Measurements from ENCODE around the gene BRIP1. TPM values are rescaled to one million over a fixed set of nuclear protein-coding genes. Genes with fewer than 3 reads are reported as not detected.

The BRIP1 gene
- total RNA-seq, 1 experiment from 2014 or later = 20.2 TPM

GRCh38 chr17:61837175-61838051, 25.9 kb downstream of the BRIP1 start:
- H3K4me2 ChIP-seq (ENCODE audit: insufficient read depth, insufficient read length, low read length) = no peak overlapping the region
- H3K27ac Mint-ChIP-seq = no peak overlapping the region
- H3K23me2 ChIP-seq (ENCODE audit: insufficient read length, low read depth, low read length, poor library complexity, severe bottlenecking) = no peaks in the 10 kb centered on the region
- H2AK5ac ChIP-seq (ENCODE audit: insufficient read length, low read length) = no peak overlapping the region
- H3K9me3 Mint-ChIP-seq = no peaks in the 10 kb centered on the region
- H3K79me1 ChIP-seq (ENCODE audit: insufficient read depth, low read depth, low read length, poor library complexity, severe bottlenecking) = no peaks in the 10 kb centered on the region
- no peak overlapping the region for H2BK20ac ChIP-seq (ENCODE audit: low read depth, low read length, poor library complexity, severe bottlenecking)
- no CpG with 5 or more reads among the region's 4 CpGs for WGBS (ENCODE audit: extremely low coverage, insufficient read length, low lambda C conversion rate)
- H3K14ac ChIP-seq (ENCODE audit: insufficient read depth, low read length) = no peak overlapping the region
- no peak overlapping the region for H3K4me3 Mint-ChIP-seq
- no peak overlapping the region for H3T11ph ChIP-seq (ENCODE audit: low read length)
- no peak overlapping the region for H3K18ac ChIP-seq (ENCODE audit: insufficient read length, low read depth, low read length)
- H4K5ac ChIP-seq (ENCODE audit: insufficient read length, low read depth, low read length) = no peak overlapping the region
- H4K91ac ChIP-seq (ENCODE audit: insufficient read length, low read depth, low read length) = no peak overlapping the region
- H4K20me1 ChIP-seq (ENCODE audit: control insufficient read depth, insufficient read depth, insufficient read length) = no peaks in the 10 kb centered on the region
- H3K9me3 ChIP-seq (ENCODE audit: control insufficient read depth, low read depth, low read length) = no peaks in the 10 kb centered on the region
- peaks cover 2 to 15% (median 15%) of the 10 kb centered on the region in 3 experiments; a peak in 5 of 7 replicates for H3K36me3 Mint-ChIP-seq (ENCODE audit: insufficient read depth in 1 of 3, low read depth in 3 of 3)
- no peak overlapping the region for H3K4ac ChIP-seq (ENCODE audit: low read depth, low read length)
- no peak overlapping the region for H3K23ac ChIP-seq (ENCODE audit: insufficient read length, low read depth, low read length)
- no peak overlapping the region for H2BK5ac ChIP-seq (ENCODE audit: insufficient read length, low read length)
- no peak overlapping the region for H2BK15ac ChIP-seq (ENCODE audit: low read depth, low read length)
- no peak overlapping the region for H2BK12ac ChIP-seq (ENCODE audit: insufficient read length, low read depth, low read length)
- no peak overlapping the region for H3K9ac ChIP-seq (ENCODE audit: extremely low read depth, insufficient read length, low read length)
- H3K79me2 ChIP-seq (ENCODE audit: insufficient read depth, low read length) = no peaks in the 10 kb centered on the region
- H3K27ac ChIP-seq (ENCODE audit: insufficient read length, low read depth, low read length) = no peak overlapping the region
- no peaks in the 10 kb centered on the region for H3K27me3 ChIP-seq (ENCODE audit: insufficient read depth, low read length)
- H3K4me1 ChIP-seq (ENCODE audit: insufficient read depth, low read length) = no peaks in the 10 kb centered on the region
- no peak for DNase-seq
- TF ChIP-seq CTCF (conservative IDR thresholded peaks at IDR 0.05) = peak; percentile 93
- peaks cover 0 to 2% of the 10 kb centered on the region in 2 experiments; a peak in 1 of 4 replicates for H3K4me1 Mint-ChIP-seq
- H2BK120ac ChIP-seq (ENCODE audit: low read depth, low read length, poor library complexity, severe bottlenecking) = no peak overlapping the region
- no peak overlapping the region for H2AFZ ChIP-seq (ENCODE audit: low read length)
- H4K8ac ChIP-seq (replicated peaks; ENCODE audit: insufficient read length, low read depth, low read length) = no peak overlapping the region
- no peak overlapping the region for H3K56ac ChIP-seq (ENCODE audit: insufficient read length, low read depth, low read length)
- H3K27me3 Mint-ChIP-seq (ENCODE audit: low read depth) = no peaks in the 10 kb centered on the region
